SIG-M5 treated with dmso at 0.1 percent for 504 hours (cell line): ENCODE data around the gene SMIM38.
"Not testable (repeated sequence)": the region's sequence is repeated elsewhere in the genome, so short reads cannot be mapped to it uniquely, and the experiment has no call there.

Experiments used
- DNase-seq: peaks from one replicate; lab custom pipeline; 2025; ENCODE audit not compliant: unreplicated experiment; lab: John Stamatoyannopoulos, UW

SMIM38 gene

GRCh38 chr11:69121621-69122325 is 34.0 kb upstream of the SMIM38 start:
- no peak for DNase-seq

GRCh38 chr11:69122326-69122629 is 33.5 kb upstream of the SMIM38 start:
- no peak for DNase-seq

GRCh38 chr11:69122630-69123431 is 32.9 kb upstream of the SMIM38 start:
- DNase-seq, result peak; percentile 75

GRCh38 chr11:69123593-69124545 is 31.9 kb upstream of the SMIM38 start:
- no peak for DNase-seq

- no peak for DNase-seq
These were observed 29.9 kb upstream of the SMIM38 start for GRCh38 chr11:69125861-69126260.

- DNase-seq, result no peak
These were observed 29.4 kb upstream of the SMIM38 start for GRCh38 chr11:69126286-69126685.

- no peak for DNase-seq
These were observed 28.5 kb upstream of the SMIM38 start for GRCh38 chr11:69127081-69127850.

- DNase-seq, result no peak
These were observed 27.9 kb upstream of the SMIM38 start for GRCh38 chr11:69127884-69128283.

- no peak for DNase-seq
These were observed 26.7 kb upstream of the SMIM38 start for GRCh38 chr11:69129053-69129452.

- no peak for DNase-seq
These were observed 26.1 kb upstream of the SMIM38 start for GRCh38 chr11:69129647-69130046.

GRCh38 chr11:69130654-69131053 is 25.1 kb upstream of the SMIM38 start:
- no peak for DNase-seq

GRCh38 chr11:69131121-69131566 is 24.6 kb upstream of the SMIM38 start:
- DNase-seq, result no peak

GRCh38 chr11:69131644-69132300 is 24.0 kb upstream of the SMIM38 start:
- peak; percentile 19 for DNase-seq

GRCh38 chr11:69132301-69132670 is 23.4 kb upstream of the SMIM38 start:
- no peak for DNase-seq

- no peak for DNase-seq
These were observed 22.5 kb upstream of the SMIM38 start for GRCh38 chr11:69133251-69133650.

- DNase-seq, result not testable (repeated sequence)
These were observed 21.6 kb upstream of the SMIM38 start for GRCh38 chr11:69134182-69134581.

- DNase-seq, result no peak
These were observed 20.8 kb upstream of the SMIM38 start for GRCh38 chr11:69134957-69135356.

- no peak for DNase-seq
These were observed 20.0 kb upstream of the SMIM38 start for GRCh38 chr11:69135420-69136363.

GRCh38 chr11:69136471-69136870 is 19.3 kb upstream of the SMIM38 start:
- DNase-seq, result no peak
